K562 (cell line): Measurements from ENCODE around the gene CGA. TPM values are rescaled to one million over a fixed set of nuclear protein-coding genes. Genes with fewer than 3 reads are reported as not detected.

Source experiments
- ATAC-seq: fragments of 200-7000 bp; cut with Tn5 transposase; 3 replicates; pipeline ENCODE4 v1.9.1; 2020; ENCODE audit warnings: moderate library complexity
- BruUV-seq: library from RNA; stranded (reverse); fragments of 400-500 nt; replicated peaks from 2 replicates; lab custom pipeline; 2021; lab: Mats Ljungman, UMichigan
- CTCF ChIA-PET: fragments of 300-600 bp; formaldehyde crosslinking; extraction: SDS; loops from one replicate; lab custom pipeline; 2021; ENCODE audit warnings: low intra/inter-chr PET ratio; lab: Yijun Ruan, JAX
- POLR2A ChIA-PET: fragments of 300-600, 350-650 bp; sonication (Branson Sonifier 250); formaldehyde crosslinking; extraction: SDS; loops from one replicate; lab custom pipeline; 2021; ENCODE audit warnings: antibody characterized with exemption, inconsistent platforms; lab: Yijun Ruan, JAX
- DNase-seq, 4 experiments: peaks; one replicate each; pipeline versions ENCODE4 v3.0.0 to v3.0.0-alpha.2; 2011 to 2018; ENCODE audit warnings: low spot score in 3 of 4, mixed read lengths in 3 of 4; ENCODE audit errors: extremely low read depth in 1 of 4
- FAIRE-seq: peaks from 2 replicates; lab custom pipeline; 2011; peaks lifted over from hg19 to GRCh38; lab: Jason Lieb, UNC
- H2AFZ ChIP-seq: 2 replicates; pipeline ENCODE4 v1.6.0; 2011; ENCODE audit warnings: low read depth, low read length, control low read depth, inconsistent platforms
- H3K27ac ChIP-seq: fragments of 200-600 bp; 3 replicates; pipeline ENCODE4 v1.8.0; 2011; ENCODE audit warnings: low read depth, mild to moderate bottlenecking, control low read depth, inconsistent platforms, low read length, moderate library complexity, mixed read lengths; ENCODE audit errors: extremely low read depth
- H3K27me3 ChIP-seq, 2 experiments: fragments of 300-600 bp in 1 of 2; 2 replicates in 1 of 2; 3 replicates in 1 of 2; pipeline versions ENCODE4 v1.6.0 to v1.8.0; 2011; ENCODE audit warnings: inconsistent platforms in 2 of 2, low read length in 2 of 2, mild to moderate bottlenecking in 1 of 2, mixed read lengths in 1 of 2, moderate library complexity in 1 of 2; ENCODE audit not compliant: control insufficient read depth in 2 of 2, insufficient read depth in 2 of 2
- H3K36me3 ChIP-seq: fragments of 300-600 bp; 3 replicates; pipeline ENCODE4 v1.8.0; 2011; ENCODE audit warnings: mild to moderate bottlenecking, low read length, inconsistent platforms; ENCODE audit not compliant: control insufficient read depth, insufficient read depth
- H3K4me1 ChIP-seq, 2 experiments: fragments of 200-600 bp in 1 of 2; replicated peaks in 1 of 2; 2 replicates in 1 of 2; 3 replicates in 1 of 2; pipeline versions ENCODE4 v1.5.1 to v1.8.0; 2011; ENCODE audit warnings: inconsistent platforms in 2 of 2, low read length in 2 of 2, mild to moderate bottlenecking in 1 of 2, mixed read lengths in 1 of 2, moderate library complexity in 1 of 2; ENCODE audit not compliant: control insufficient read depth in 2 of 2, insufficient read depth in 2 of 2
- H3K4me2 ChIP-seq: 2 replicates; pipeline ENCODE4 v1.6.1; 2011; ENCODE audit warnings: low read length, control low read depth, inconsistent platforms, mixed read lengths; ENCODE audit not compliant: insufficient read depth
- H3K4me3 ChIP-seq: fragments of 200-600 bp; sonication (generic), shearing (Covaris generic); 2 replicates; pipeline ENCODE4 v1.5.1; 2016; ENCODE audit warnings: control low read depth, inconsistent platforms
- H3K79me2 ChIP-seq: fragments of 200-600 bp; 3 replicates; pipeline ENCODE4 v1.8.0; 2011; ENCODE audit warnings: low read length, inconsistent platforms; ENCODE audit not compliant: control insufficient read depth, insufficient read depth
- H3K9ac ChIP-seq, 2 experiments: 2 replicates each; pipeline versions ENCODE4 v1.6.0 to v1.6.1; 2011; ENCODE audit warnings: low read depth in 2 of 2, low read length in 2 of 2, control low read depth in 1 of 2, inconsistent platforms in 1 of 2, mild to moderate bottlenecking in 1 of 2, mixed read lengths in 1 of 2; ENCODE audit not compliant: insufficient read depth in 1 of 2
- H3K9me1 ChIP-seq: one replicate; pipeline ENCODE4 v1.6.0; 2011; ENCODE audit warnings: inconsistent platforms, mild to moderate bottlenecking, low read length, moderate library complexity; ENCODE audit not compliant: control insufficient read depth, insufficient read depth
- H3K9me3 ChIP-seq: replicated peaks from 2 replicates; pipeline ENCODE4 v1.5.1; 2011; ENCODE audit warnings: low read depth, low read length, inconsistent platforms; ENCODE audit not compliant: control insufficient read depth, insufficient read depth
- H4K20me1 ChIP-seq: replicated peaks from 2 replicates; pipeline ENCODE4 v1.6.1; 2011; ENCODE audit warnings: low read length, inconsistent platforms, mixed read lengths; ENCODE audit not compliant: control insufficient read depth, insufficient read depth
- FOXP1 ChIP-seq: sonication (generic); formaldehyde crosslinking; IDR thresholded peaks from 2 replicates; pipeline ENCODE4 v1.8.0; 2022; ENCODE audit warnings: mild to moderate bottlenecking, missing genetic modification reagents
- U2AF1 ChIP-seq: fragments of 200-400 bp; formaldehyde crosslinking; optimal IDR thresholded peaks from 2 replicates; pipeline ENCODE3; 2017; ENCODE audit warnings: mild to moderate bottlenecking, low read depth, low read length, moderate library complexity
- WGBS: fragments of 100-300 bp; shearing (Covaris generic); methylation state at CpG from one replicate; pipeline ENCODE4 v1.1.6; 2016; ENCODE audit warnings: low coverage, mixed read lengths; ENCODE audit not compliant: insufficient coverage; ENCODE audit errors: missing lambda C conversion rate; 5-methylcytosine and 5-hydroxymethylcytosine counted together
- in situ Hi-C: fragments of 300-500 bp; cut with MboI; formaldehyde crosslinking; loops from 4 replicates; pipeline ENCODE4 v1.15.0; 2018; ENCODE audit warnings: inconsistent platforms, mixed read lengths
- intact Hi-C: fragments of 100-400 bp; cut with micrococcal nuclease; formaldehyde crosslinking; loops from 2 replicates; pipeline ENCODE4 v1.14.2; 2022
- polyA plus RNA-seq, 8 experiments: library from polyadenylated mRNA; depleted of rRNA in 4 of 8; stranded (reverse) in 5 of 8; unstranded in 3 of 8; fragments of >200 nt; fragmentation: Nextera tagmentation in 2 of 8; fragmentation: Illumina TruSeq in 1 of 8; extraction: Ambion mirVana in 2 of 8; extraction: Trizol in 1 of 8; gene quantifications; 2 replicates each; pipeline versions ENCODE4 v1.2.1 to v1.2.3, GENCODE V29; 2011 to 2014; ENCODE audit warnings: inconsistent platforms in 1 of 8, missing spikeins in 1 of 8
- total RNA-seq, 7 experiments: library from RNA; depleted of rRNA in 6 of 7; stranded (reverse); fragments of >200 nt in 6 of 7; fragmentation: Illumina TruSeq in 2 of 7; extraction: Trizol in 2 of 7; gene quantifications; 2 replicates each; pipeline versions ENCODE4 v1.2.1 to v1.2.3, GENCODE V29; 2011 to 2021; ENCODE audit warnings: low replicate concordance in 1 of 7
- TF ChIP-seq, protein P1 (sequence below): fragments of 250-450 bp; sonication (Bioruptor Pico); IDR thresholded peaks from 2 replicates; pipeline ENCODE4 v1.5.0; 2021; ENCODE audit warnings: mild to moderate bottlenecking, moderate library complexity
- TF ChIP-seq, protein P2 (sequence below): IDR thresholded peaks from 2 replicates; pipeline ENCODE4 v1.6.1; 2016; ENCODE audit warnings: missing genetic modification characterization, missing compliant biosample characterization
- TF ChIP-seq, protein P3 (sequence below): fragments of 450-650 bp; IDR thresholded peaks from 2 replicates; pipeline ENCODE4 v1.6.1; 2018; ENCODE audit warnings: mild to moderate bottlenecking, low read depth; ENCODE audit not compliant: partially characterized antibody

Gene CGA
- total and polyA plus RNA-seq, 9 of the 15 experiments (the other 6 are each of a cell fraction or from before 2014, with no cell fraction given) = 0.13 to 0.24 TPM; not detected in 7

DNA sequence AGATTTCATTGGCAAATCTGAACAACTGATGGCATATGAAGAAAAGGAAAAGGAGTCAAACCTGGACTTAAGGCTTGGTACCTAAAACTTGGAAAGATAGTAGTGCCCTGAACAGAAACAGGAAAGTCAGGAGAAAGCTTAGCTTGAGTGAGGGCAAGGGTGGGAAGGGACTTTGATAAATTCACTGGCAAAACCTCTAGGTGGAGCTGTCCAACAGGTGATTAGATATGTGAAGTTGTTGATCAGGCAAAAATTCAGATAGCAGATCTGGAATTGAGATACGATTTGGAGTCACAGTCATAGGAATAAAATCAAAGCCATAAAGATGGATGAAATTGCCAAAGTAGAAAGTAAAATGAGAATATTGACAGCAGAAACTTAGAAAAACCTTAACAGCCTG lies 44.3 kb upstream of the CGA start (continued):
- TF ChIP-seq, protein P1, sequence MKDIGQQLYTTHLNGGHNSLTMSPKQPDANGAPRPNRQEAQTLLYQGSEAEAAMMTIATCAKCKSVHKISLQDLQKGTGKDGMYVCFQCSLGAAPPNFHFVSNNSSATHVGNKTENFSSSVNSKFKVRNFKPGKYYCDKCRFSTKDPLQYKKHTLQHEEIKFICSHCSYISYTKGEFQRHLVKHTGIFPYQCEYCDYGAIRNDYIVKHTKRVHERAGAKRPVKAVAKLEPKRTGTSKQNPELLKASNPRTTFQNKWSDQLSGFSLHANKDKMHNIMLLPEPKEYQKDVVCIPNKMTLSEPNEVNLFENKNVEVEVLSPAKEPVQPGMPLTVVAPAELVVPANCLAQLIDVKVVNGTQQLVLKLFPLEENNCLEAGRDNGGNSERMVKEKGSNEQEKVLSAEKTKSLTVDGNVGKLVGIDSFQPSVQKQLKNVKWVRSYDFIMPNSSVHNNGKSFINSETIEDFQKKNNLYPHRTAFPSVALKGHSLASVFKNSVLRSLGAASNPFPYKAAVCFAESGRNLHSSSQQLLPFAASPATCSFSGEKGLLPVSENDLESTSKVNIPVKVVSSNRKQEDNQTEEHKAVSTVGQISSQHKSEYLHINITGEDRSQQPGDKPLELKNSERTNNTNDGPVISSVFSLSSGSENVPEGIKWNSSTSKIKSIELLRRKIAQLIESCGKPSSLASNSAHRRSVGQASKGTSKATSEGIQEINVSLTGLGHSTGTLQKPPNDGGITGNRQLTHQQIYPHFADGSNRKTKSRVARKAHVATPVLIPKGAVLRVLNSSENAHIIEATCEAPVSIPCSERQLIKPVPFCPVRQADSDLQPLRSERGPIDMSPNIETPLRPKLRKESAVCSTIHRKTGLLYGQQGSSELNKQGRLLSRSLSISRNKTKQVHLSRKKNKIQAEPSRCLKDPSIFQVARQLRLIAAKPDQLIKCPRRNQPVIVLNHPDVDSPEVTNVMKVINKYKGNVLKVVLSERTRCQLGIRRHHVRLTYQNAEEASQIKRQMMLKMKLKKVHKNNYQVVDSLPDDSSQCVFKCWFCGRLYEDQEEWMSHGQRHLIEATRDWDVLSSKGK (CRISPR knock-in tag) = no peak
- no peak for TF ChIP-seq U2AF1
- no peak for TF ChIP-seq FOXP1 (CRISPR knock-in tag)
- TF ChIP-seq, all 486 proteins: peak for 6

DNA sequence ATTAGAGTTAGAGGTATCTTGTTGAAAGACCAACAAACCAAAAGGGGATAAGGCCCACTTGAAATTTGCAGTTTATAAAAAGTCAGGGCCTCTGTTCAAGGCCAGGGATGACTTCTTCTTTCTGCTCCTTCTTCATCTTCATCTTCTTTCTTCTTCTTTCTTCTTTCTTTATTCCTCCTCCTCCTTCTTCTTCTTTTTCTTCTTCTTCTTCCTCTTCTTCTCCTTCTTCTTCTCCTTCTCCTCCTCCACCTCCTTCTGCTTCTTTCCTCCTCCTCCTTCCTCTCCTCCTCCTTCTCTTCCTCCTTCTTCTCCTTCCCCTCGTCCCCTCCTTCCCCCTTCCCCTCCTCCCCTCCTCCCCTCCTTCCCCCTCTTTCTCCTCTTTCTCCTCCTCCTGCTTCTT lies 42.1 kb upstream of the CGA start:
- H3K9ac ChIP-seq = no peak overlapping the region
- no peaks in the 10 kb centered on the region for H3K36me3 ChIP-seq
- intact Hi-C loops (loop anchor here (5.0 kb wide), 1 partner anchor 140 kb away; no protein-coding TSS in a partner anchor), in situ Hi-C loops (no loop called here)
- H3K4me3 ChIP-seq = no peak overlapping the region
- H3K9me3 ChIP-seq = no peaks in the 10 kb centered on the region; the same call in 1 of the 2 replicates
- no TSS peak for BruUV-seq
- no peak overlapping the region for H2AFZ ChIP-seq
- no peak for ATAC-seq
- DNase-seq = no peak
- no peak for FAIRE-seq
- POLR2A ChIA-PET = interaction anchor here (0.7 kb wide), 1 partner anchor 12 kb away, joined by 4 read pairs; no protein-coding TSS in a partner anchor
- H3K4me2 ChIP-seq = no peak overlapping the region
- no peak overlapping the region for H3K27ac ChIP-seq
- H3K79me2 ChIP-seq = no peaks in the 10 kb centered on the region
- H3K9me1 ChIP-seq = no peaks in the 10 kb centered on the region
- WGBS = no CpG with 5 or more reads among the region's 1 CpG
- TF ChIP-seq, protein P2, sequence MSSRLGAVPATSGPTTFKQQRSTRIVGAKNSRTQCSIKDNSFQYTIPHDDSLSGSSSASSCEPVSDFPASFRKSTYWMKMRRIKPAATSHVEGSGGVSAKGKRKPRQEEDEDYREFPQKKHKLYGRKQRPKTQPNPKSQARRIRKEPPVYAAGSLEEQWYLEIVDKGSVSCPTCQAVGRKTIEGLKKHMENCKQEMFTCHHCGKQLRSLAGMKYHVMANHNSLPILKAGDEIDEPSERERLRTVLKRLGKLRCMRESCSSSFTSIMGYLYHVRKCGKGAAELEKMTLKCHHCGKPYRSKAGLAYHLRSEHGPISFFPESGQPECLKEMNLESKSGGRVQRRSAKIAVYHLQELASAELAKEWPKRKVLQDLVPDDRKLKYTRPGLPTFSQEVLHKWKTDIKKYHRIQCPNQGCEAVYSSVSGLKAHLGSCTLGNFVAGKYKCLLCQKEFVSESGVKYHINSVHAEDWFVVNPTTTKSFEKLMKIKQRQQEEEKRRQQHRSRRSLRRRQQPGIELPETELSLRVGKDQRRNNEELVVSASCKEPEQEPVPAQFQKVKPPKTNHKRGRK (tag) = peak; percentile 63; the same call in 1 of the 2 replicates
- TF ChIP-seq, protein P3, sequence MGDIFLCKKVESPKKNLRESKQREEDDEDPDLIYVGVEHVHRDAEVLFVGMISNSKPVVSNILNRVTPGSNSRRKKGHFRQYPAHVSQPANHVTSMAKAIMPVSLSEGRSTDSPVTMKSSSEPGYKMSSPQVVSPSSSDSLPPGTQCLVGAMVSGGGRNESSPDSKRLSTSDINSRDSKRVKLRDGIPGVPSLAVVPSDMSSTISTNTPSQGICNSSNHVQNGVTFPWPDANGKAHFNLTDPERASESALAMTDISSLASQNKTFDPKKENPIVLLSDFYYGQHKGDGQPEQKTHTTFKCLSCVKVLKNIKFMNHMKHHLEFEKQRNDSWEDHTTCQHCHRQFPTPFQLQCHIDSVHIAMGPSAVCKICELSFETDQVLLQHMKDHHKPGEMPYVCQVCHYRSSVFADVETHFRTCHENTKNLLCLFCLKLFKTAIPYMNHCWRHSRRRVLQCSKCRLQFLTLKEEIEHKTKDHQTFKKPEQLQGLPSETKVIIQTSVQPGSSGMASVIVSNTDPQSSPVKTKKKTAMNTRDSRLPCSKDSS = no peak
- no peaks in the 10 kb centered on the region for H3K4me1 ChIP-seq
- no peaks in the 10 kb centered on the region for H4K20me1 ChIP-seq
- no peaks in the 10 kb centered on the region; a peak in 1 of 5 replicates for H3K27me3 ChIP-seq
- CTCF ChIA-PET = no interaction called here
